WTC11 (cell line): ENCODE measurements around the gene AK5. TPM values are rescaled to one million over a fixed set of nuclear protein-coding genes. Genes with fewer than 3 reads are reported as not detected.

Experiments
- ATAC-seq: fragments of 200-7000 bp; cut with Tn5 transposase; 2 replicates; pipeline ENCODE4 v1.10.0; 2021; ENCODE audit warnings: mild to moderate bottlenecking, moderate library complexity
- CTCF ChIA-PET: fragments of 300-600 bp; sonication (Branson Sonifier 250); formaldehyde crosslinking; loops from one replicate; lab custom pipeline; 2021; ENCODE audit warnings: antibody characterized with exemption; lab: Charles Lee
- POLR2A ChIA-PET: fragments of 350-600 bp; sonication (Branson Sonifier 250); formaldehyde crosslinking; loops from one replicate; lab custom pipeline; 2021; ENCODE audit warnings: antibody characterized with exemption; lab: Charles Lee
- DNase-seq: peaks from one replicate; pipeline ENCODE4 v3.0.0; 2021; ENCODE audit warnings: low spot score
- H3K27ac Mint-ChIP-seq: 2 replicates; pipeline ENCODE4 v1.8.0; 2021; ENCODE audit warnings: mixed read lengths
- H3K27me3 Mint-ChIP-seq: 2 replicates; pipeline ENCODE4 v1.8.0; 2021; ENCODE audit warnings: low read depth, mild to moderate bottlenecking, moderate library complexity, mixed read lengths
- H3K36me3 Mint-ChIP-seq: 2 replicates; pipeline ENCODE4 v1.8.0; 2021; ENCODE audit warnings: mixed read lengths
- H3K4me1 Mint-ChIP-seq: 2 replicates; pipeline ENCODE4 v1.8.0; 2022; ENCODE audit warnings: mixed read lengths
- H3K4me3 Mint-ChIP-seq: 2 replicates; pipeline ENCODE4 v1.8.0; 2021; ENCODE audit warnings: mild to moderate bottlenecking, moderate library complexity, mixed read lengths
- H3K9me3 Mint-ChIP-seq: 2 replicates; pipeline ENCODE4 v1.8.0; 2021; ENCODE audit warnings: mixed read lengths
- ATF1 ChIP-seq: sonication (generic); formaldehyde crosslinking; IDR thresholded peaks from 2 replicates; pipeline ENCODE4 v1.8.1; 2023; ENCODE audit warnings: mild to moderate bottlenecking, moderate library complexity, missing genetic modification reagents
- ATF6 ChIP-seq: sonication (generic); formaldehyde crosslinking; IDR thresholded peaks from 2 replicates; pipeline ENCODE4 v1.8.1; 2023; ENCODE audit warnings: mild to moderate bottlenecking, missing genetic modification reagents
- CBFB ChIP-seq: sonication (generic); formaldehyde crosslinking; IDR thresholded peaks from 2 replicates; pipeline ENCODE4 v1.8.1; 2022; ENCODE audit warnings: mild to moderate bottlenecking, low read depth, missing genetic modification reagents
- CREB1 ChIP-seq: sonication (generic); formaldehyde crosslinking; IDR thresholded peaks from 2 replicates; pipeline ENCODE4 v1.8.0; 2023; ENCODE audit warnings: mild to moderate bottlenecking, missing genetic modification reagents
- CREM ChIP-seq: sonication (generic); formaldehyde crosslinking; IDR thresholded peaks from 2 replicates; pipeline ENCODE4 v1.8.1; 2022; ENCODE audit warnings: mild to moderate bottlenecking, missing genetic modification reagents, moderate library complexity
- ELF4 ChIP-seq: sonication (generic); formaldehyde crosslinking; IDR thresholded peaks from 2 replicates; pipeline ENCODE4 v1.8.1; 2022; ENCODE audit warnings: low read depth, mild to moderate bottlenecking, moderate library complexity, missing genetic modification reagents
- GTF2I ChIP-seq: fragments of 250-450 bp; sonication (Bioruptor Pico); conservative IDR thresholded peaks from 2 replicates; pipeline ENCODE4 v1.4.0; 2021; ENCODE audit warnings: mild to moderate bottlenecking
- HMGA2 ChIP-seq: fragments of 250-450 bp; sonication (Bioruptor Pico); IDR thresholded peaks from 2 replicates; pipeline ENCODE4 v1.4.0; 2021; ENCODE audit warnings: mild to moderate bottlenecking, moderate library complexity
- IRF1 ChIP-seq: sonication (generic); formaldehyde crosslinking; IDR thresholded peaks from 2 replicates; pipeline ENCODE4 v1.8.0; 2023; ENCODE audit warnings: missing genetic modification reagents
- JUN ChIP-seq: sonication (generic); formaldehyde crosslinking; IDR thresholded peaks from 2 replicates; pipeline ENCODE4 v1.8.0; 2023; ENCODE audit warnings: mild to moderate bottlenecking, missing genetic modification reagents
- MAX ChIP-seq: sonication (generic); formaldehyde crosslinking; IDR thresholded peaks from 2 replicates; pipeline ENCODE4 v1.8.0; 2022; ENCODE audit warnings: mild to moderate bottlenecking, missing genetic modification reagents
- NFYB ChIP-seq: sonication (generic); formaldehyde crosslinking; conservative IDR thresholded peaks from 2 replicates; pipeline ENCODE4 v1.8.0; 2022; ENCODE audit warnings: low read depth, missing genetic modification reagents
- RELA ChIP-seq: sonication (generic); formaldehyde crosslinking; IDR thresholded peaks from 2 replicates; pipeline ENCODE4 v1.8.1; 2022; ENCODE audit warnings: missing genetic modification reagents, mild to moderate bottlenecking, borderline replicate concordance
- SP1 ChIP-seq: sonication (generic); formaldehyde crosslinking; conservative IDR thresholded peaks from 2 replicates; pipeline ENCODE4 v1.8.1; 2022; ENCODE audit warnings: missing genetic modification reagents
- TCF7 ChIP-seq: sonication (generic); formaldehyde crosslinking; IDR thresholded peaks from 2 replicates; pipeline ENCODE4 v1.8.0; 2022; ENCODE audit warnings: mild to moderate bottlenecking, low read depth, missing genetic modification reagents, moderate library complexity
- TEAD4 ChIP-seq: sonication (generic); formaldehyde crosslinking; IDR thresholded peaks from 2 replicates; pipeline ENCODE4 v1.8.0; 2022; ENCODE audit warnings: mild to moderate bottlenecking, missing genetic modification reagents
- ZBTB43 ChIP-seq: sonication (generic); formaldehyde crosslinking; IDR thresholded peaks from 2 replicates; pipeline ENCODE4 v1.8.1; 2023; ENCODE audit warnings: mild to moderate bottlenecking, missing genetic modification reagents
- ZMAT4 ChIP-seq: fragments of 250-450 bp; sonication (Bioruptor Pico); IDR thresholded peaks from 2 replicates; pipeline ENCODE4 v1.9.0; 2021; ENCODE audit warnings: mild to moderate bottlenecking
- ZNF532 ChIP-seq: fragments of 250-450 bp; sonication (Bioruptor Pico); IDR thresholded peaks from 2 replicates; pipeline ENCODE4 v1.9.0; 2021; ENCODE audit warnings: mild to moderate bottlenecking, borderline replicate concordance
- ZNF671 ChIP-seq: fragments of 250-450 bp; sonication (Bioruptor Pico); IDR thresholded peaks from 2 replicates; pipeline ENCODE4 v1.8.0; 2021; ENCODE audit warnings: mild to moderate bottlenecking
- total RNA-seq: library from RNA; stranded (reverse); gene quantifications from 3 replicates; pipeline ENCODE4 v1.2.3, GENCODE V29; 2021
- TF ChIP-seq, protein P1 (sequence below): sonication (generic); formaldehyde crosslinking; IDR thresholded peaks from 2 replicates; pipeline ENCODE4 v1.8.1; 2022; ENCODE audit warnings: low read depth, missing genetic modification reagents, borderline replicate concordance
- TF ChIP-seq, protein P2 (sequence below): sonication (generic); formaldehyde crosslinking; IDR thresholded peaks from 2 replicates; pipeline ENCODE4 v1.8.1; 2022; ENCODE audit warnings: low read depth, mild to moderate bottlenecking, moderate library complexity, missing genetic modification reagents, borderline replicate concordance
- TF ChIP-seq, protein P3 (sequence below): sonication (generic); formaldehyde crosslinking; IDR thresholded peaks from 2 replicates; pipeline ENCODE4 v1.8.1; 2022; ENCODE audit warnings: mild to moderate bottlenecking, missing genetic modification reagents, moderate library complexity, borderline replicate concordance

Gene AK5
- total RNA-seq, 1 experiment from 2014 or later: 3.0 TPM

DNA sequence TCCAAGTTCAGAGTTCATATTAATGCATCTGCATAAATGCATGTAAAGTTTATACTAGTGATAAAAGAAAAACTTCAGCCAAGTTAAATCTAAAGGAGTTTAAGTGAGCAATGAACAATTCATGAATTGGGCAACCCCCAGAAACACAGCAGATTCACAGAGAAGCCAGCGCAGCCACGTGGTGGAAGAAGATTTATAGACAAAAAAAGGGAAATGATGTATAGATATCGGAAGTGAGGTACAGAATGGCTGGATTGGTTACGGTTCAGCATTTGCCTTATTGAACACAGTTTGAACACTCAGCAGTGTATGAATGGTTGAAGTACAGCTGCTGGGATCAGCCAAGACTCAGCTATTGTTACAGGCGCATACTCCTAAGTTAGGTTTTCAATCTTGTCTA lies 5.7 kb downstream of the AK5 start:
- TF ChIP-seq ZBTB43 (no peak), HMGA2 (CRISPR knock-in tag) (no peak), CREB1 (CRISPR knock-in tag) (no peak), SP1 (CRISPR knock-in tag) (no peak), CBFB (CRISPR knock-in tag) (no peak), MAX (CRISPR knock-in tag) (no peak), ZNF532 (CRISPR knock-in tag) (no peak), ZNF671 (CRISPR knock-in tag) (no peak), NFYB (CRISPR knock-in tag) (no peak), TCF7 (no peak), ATF6 (no peak), IRF1 (no peak)
- TF ChIP-seq, protein P1, sequence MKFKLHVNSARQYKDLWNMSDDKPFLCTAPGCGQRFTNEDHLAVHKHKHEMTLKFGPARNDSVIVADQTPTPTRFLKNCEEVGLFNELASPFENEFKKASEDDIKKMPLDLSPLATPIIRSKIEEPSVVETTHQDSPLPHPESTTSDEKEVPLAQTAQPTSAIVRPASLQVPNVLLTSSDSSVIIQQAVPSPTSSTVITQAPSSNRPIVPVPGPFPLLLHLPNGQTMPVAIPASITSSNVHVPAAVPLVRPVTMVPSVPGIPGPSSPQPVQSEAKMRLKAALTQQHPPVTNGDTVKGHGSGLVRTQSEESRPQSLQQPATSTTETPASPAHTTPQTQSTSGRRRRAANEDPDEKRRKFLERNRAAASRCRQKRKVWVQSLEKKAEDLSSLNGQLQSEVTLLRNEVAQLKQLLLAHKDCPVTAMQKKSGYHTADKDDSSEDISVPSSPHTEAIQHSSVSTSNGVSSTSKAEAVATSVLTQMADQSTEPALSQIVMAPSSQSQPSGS (CRISPR knock-in tag): no peak
- Mint-ChIP-seq H3K4me1 (peaks cover 17% of the 10 kb centered on the region), H3K4me3 (no peak overlapping the region), H3K9me3 (no peaks in the 10 kb centered on the region), H3K27ac (no peak overlapping the region), H3K27me3 (peaks cover 18% of the 10 kb centered on the region), H3K36me3 (no peaks in the 10 kb centered on the region)
- CTCF ChIA-PET: no interaction called here
- POLR2A ChIA-PET: no interaction called here
- no peak for ATAC-seq
- no peak for DNase-seq

GRCh38 chr1:77288275-77288674 lies 6.5 kb downstream of the AK5 start:
- Mint-ChIP-seq H3K27ac (no peak overlapping the region), H3K4me1 (peaks cover 17% of the 10 kb centered on the region), H3K36me3 (no peaks in the 10 kb centered on the region), H3K27me3 (peaks cover 15% of the 10 kb centered on the region), H3K4me3 (no peak overlapping the region), H3K9me3 (no peaks in the 10 kb centered on the region)
- ChIA-PET POLR2A (no interaction called here), CTCF (no interaction called here)
- ATAC-seq (no peak), DNase-seq (no peak)
- no peak for TF ChIP-seq JUN (CRISPR knock-in tag)
- no peak for TF ChIP-seq ZMAT4 (CRISPR knock-in tag)
- no peak for TF ChIP-seq GTF2I
- TF ChIP-seq ATF1: no peak
- TF ChIP-seq, protein P2, sequence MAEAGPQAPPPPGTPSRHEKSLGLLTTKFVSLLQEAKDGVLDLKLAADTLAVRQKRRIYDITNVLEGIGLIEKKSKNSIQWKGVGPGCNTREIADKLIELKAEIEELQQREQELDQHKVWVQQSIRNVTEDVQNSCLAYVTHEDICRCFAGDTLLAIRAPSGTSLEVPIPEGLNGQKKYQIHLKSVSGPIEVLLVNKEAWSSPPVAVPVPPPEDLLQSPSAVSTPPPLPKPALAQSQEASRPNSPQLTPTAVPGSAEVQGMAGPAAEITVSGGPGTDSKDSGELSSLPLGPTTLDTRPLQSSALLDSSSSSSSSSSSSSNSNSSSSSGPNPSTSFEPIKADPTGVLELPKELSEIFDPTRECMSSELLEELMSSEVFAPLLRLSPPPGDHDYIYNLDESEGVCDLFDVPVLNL (CRISPR knock-in tag): no peak
- no peak for TF ChIP-seq TEAD4
- no peak for TF ChIP-seq TCF7
- no peak for TF ChIP-seq ELF4 (CRISPR knock-in tag)
- TF ChIP-seq IRF1: no peak
- TF ChIP-seq, protein P3, sequence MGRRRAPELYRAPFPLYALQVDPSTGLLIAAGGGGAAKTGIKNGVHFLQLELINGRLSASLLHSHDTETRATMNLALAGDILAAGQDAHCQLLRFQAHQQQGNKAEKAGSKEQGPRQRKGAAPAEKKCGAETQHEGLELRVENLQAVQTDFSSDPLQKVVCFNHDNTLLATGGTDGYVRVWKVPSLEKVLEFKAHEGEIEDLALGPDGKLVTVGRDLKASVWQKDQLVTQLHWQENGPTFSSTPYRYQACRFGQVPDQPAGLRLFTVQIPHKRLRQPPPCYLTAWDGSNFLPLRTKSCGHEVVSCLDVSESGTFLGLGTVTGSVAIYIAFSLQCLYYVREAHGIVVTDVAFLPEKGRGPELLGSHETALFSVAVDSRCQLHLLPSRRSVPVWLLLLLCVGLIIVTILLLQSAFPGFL (CRISPR knock-in tag): no peak
- TF ChIP-seq RELA (CRISPR knock-in tag): no peak
- no peak for TF ChIP-seq CREM (CRISPR knock-in tag)
